Suprapubic skin (tissue), 4 donors: ENCODE results near the gene ZBTB46.

Experiments used
- CTCF ChIP-seq, 2 donors: fragments of 200-600 bp in 1 of 2; fragments of 450-650 bp in 1 of 2; sonication (generic) in 1 of 2; IDR thresholded peaks; one replicate each; pipeline ENCODE4 v1.5.1; 2016 to 2019; ENCODE audit warnings: antibody characterized with exemption in 2 of 2, mild to moderate bottlenecking in 1 of 2, moderate library complexity in 1 of 2
- EP300 ChIP-seq: sonication (generic); formaldehyde crosslinking; IDR thresholded peaks from one replicate; pipeline ENCODE4 v1.6.1; 2017; ENCODE audit warnings: antibody characterized with exemption
- POLR2A ChIP-seq, 2 donors: fragments of 450-650 bp; IDR thresholded peaks; one replicate each; pipeline ENCODE4 v1.6.1; 2017; ENCODE audit warnings: antibody characterized with exemption in 2 of 2, mild to moderate bottlenecking in 2 of 2, moderate library complexity in 2 of 2
- POLR2AphosphoS5 ChIP-seq, 3 donors: sonication (generic); formaldehyde crosslinking; IDR thresholded peaks; one replicate each; pipeline ENCODE4 v1.6.1; 2017; ENCODE audit warnings: antibody characterized with exemption in 3 of 3

DNA sequence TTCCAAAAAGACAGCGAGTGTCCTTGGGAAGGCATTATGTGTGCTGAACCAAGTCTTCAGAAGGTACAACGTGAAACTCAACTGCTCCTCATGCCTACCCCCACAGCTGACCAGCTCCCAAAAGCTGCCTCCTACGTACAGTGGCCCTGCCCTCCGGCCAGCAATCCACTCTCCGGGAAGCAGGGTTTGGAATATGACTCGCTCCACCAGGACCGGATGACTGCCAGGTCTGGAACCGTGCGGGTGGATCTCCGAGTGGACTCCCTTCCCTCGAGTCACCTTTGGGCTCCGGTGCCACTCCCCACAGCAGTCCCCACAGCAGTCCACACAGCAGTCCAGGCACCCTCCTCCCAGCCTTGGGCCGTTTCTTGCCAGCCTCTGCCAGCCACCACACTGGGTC is 4.3 kb downstream of the ZBTB46 start:
- no peak for TF ChIP-seq CTCF (IDR thresholded peaks at IDR 0.05)
- TF ChIP-seq POLR2AphosphoS5 (IDR thresholded peaks at IDR 0.05), result no peak
- TF ChIP-seq POLR2A (IDR thresholded peaks at IDR 0.05), result no peak
- TF ChIP-seq EP300, result no peak
